NCI-H460 (cell line): ENCODE results near the gene DHX40. TPM values are rescaled to one million over a fixed set of nuclear protein-coding genes. Genes with fewer than 3 reads are reported as not detected.
"Not testable (repeated sequence)": the region's sequence is repeated elsewhere in the genome, so short reads cannot be mapped to it uniquely, and the experiment has no call there.

Experiments
- DNase-seq: peaks from one replicate; pipeline ENCODE4 v3.0.0-alpha.2; 2016; ENCODE audit warnings: low read depth; ENCODE audit errors: extremely low read depth
- total RNA-seq: library from RNA; depleted of rRNA; stranded (reverse); fragments of >200 nt; shearing (Covaris generic); gene quantifications from 2 replicates; pipeline ENCODE4 v1.2.3, GENCODE V29; 2014

The DHX40 gene
- total RNA-seq, 1 experiment from 2014 or later: 78.2 TPM

DNA sequence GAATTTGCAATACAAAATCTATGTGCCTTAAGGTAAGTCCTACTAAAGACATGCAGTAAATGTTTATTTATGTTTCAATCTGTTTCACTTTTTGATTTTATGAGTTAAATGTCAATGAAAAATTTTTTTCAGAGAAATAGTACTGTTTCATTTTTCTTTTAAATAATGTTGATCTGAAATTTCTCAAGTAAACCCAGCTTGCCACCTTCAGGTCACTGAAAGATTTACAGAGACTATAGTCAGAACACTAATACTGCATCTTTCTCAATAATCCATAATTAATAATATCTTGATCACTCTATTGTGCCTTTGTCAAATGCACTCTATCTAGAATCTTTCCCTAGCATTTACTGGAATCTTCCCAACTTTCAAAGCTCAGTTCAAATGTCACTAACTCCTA, 6.5 kb upstream of the DHX40 start:
- DNase-seq: no peak

DNA sequence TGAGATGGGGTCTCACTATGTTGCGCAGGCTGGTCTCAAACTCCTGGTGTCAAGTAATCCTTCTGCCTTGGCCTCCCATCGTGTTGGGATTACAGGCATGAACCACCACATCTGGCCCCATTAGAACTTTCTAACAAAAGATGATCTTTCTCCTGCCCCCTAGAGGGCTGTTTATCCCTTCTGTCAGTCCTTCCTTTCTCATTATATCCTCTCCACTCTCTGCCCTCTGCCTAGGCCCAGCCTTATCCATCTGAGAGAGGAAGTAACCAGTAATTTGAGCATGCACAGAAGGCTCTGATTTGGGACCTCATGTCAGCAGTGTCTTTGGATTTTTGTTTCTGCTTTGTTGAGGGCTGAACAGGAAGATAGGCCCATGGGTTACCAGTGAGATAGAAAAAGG, 4.4 kb upstream of the DHX40 start:
- DNase-seq: no peak

- peak; percentile 56 for DNase-seq
These were observed 532 bp downstream of the DHX40 start for GRCh38 chr17:59565959-59566324.

DNA sequence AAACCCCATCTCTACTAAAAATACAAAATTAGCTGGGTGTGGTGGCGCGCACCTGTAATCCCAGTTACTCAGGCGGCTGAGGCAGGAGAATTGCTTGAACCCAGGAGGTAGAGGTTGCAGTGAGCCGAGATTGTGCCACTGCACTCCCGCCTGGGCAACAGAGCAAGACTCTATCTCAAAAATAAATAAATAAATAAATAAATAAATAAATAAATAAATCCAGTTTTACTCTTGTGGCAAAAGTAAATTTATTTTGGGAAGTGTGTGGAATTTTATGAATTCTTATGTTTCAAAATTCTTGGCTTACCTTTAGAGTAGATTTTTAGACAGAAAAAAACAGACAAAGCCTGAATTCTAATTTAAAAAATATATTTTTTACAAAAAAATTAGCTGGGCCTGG, 3.7 kb downstream of the DHX40 start:
- not testable (repeated sequence) for DNase-seq

DNA sequence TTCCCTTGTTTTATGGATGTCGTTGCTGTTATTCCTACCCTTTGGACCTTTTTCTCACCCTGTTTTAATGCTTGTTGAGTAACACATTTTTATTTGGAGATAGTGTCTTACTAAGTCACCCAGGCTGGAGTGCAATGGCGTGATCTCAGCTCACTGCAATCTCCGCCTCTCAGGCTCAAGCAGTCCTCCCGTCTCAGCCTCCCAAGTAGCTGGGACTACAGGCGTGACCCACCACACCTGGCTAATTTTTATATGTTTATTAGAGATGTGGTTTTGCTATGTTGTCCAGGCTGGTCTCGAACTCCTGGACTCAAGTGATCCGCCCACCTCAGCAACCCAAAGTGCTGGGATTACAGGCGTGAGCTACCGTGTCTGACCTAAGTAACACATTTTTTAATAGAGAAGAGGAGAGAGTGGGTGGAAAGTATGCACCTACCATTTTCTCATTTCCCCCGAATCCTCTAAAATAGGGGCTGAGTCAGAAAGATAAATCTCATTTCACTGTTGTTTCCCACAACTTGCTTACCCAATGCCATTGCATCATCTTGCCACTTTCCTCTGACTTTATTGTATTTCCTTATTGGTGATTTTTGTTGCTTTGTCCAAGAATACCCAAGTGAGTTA, 7.0 kb downstream of the DHX40 start:
- no peak for DNase-seq

- DNase-seq: not testable (repeated sequence)
These were observed 18.8 kb downstream of the DHX40 start for GRCh38 chr17:59584168-59584567.

DNA sequence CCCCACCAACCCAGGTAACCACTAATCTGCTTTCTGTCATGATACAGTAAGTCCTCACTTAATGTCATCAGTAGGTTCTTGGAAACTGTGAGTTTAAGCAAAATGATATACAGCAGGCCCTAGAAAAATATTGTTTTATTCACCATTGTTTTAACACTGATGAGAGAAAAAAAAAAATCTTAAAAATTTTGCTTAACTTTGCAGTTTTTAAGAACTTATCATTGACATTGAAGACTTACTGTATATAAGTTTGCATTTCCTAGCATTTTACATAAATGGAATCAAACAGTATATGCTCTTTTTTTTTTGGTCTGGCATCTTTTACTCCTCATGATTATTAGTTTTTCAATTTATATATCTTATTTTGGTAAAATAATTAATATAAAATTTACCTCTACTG, 34.8 kb downstream of the DHX40 start:
- no peak for DNase-seq

GRCh38 chr17:59601130-59601529, 35.7 kb downstream of the DHX40 start:
- no peak for DNase-seq

DNA sequence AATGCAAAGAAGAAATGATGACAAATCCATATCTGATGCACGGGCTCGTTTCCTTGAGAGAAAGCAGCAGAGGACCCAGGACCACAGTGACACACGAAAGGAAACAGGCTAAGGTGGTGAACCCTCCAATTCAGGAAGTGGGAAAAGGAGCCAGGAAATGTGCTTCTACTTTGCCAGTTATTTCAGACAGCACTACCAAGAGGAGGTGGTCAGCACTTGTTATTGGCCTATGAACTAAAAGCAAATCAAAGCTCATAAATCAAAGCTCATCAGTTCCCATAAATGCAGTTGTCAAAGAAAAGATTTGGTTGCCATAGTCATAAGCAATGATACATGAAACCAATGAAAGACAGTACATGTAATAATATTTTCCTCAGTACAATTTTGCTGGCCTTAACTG, 41.7 kb downstream of the DHX40 start:
- no peak for DNase-seq

- no peak for DNase-seq
These were observed 42.5 kb downstream of the DHX40 start for GRCh38 chr17:59607817-59608403.

DNA sequence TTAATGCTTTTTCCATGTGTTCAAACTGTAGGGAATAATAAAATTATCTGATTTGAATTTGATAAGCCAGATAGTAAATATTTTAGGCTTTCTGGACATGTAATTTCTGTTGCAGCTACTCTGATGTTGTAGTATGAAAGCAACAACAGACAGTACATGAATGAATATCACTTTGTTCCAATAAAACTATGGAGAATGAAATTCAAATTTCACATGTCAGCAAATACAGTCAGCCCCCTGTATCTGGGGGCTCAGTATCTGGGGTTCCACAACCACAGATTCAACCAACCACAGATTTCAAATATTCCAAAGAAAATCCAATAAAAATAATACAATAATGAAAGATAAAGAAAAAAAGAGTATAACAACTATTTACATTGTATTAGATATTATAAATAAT, 46.1 kb downstream of the DHX40 start:
- no peak for DNase-seq

- DNase-seq: no peak
These were observed 51.0 kb downstream of the DHX40 start for GRCh38 chr17:59616253-59616920.

- no peak for DNase-seq
These were observed 51.8 kb downstream of the DHX40 start for GRCh38 chr17:59617156-59617732.

GRCh38 chr17:59619035-59619297, 53.6 kb downstream of the DHX40 start:
- DNase-seq: no peak

- DNase-seq: peak; percentile 96
These were observed 54.1 kb downstream of the DHX40 start, which contains the start of gene CLTC for GRCh38 chr17:59619298-59620063. CLTC (plus strand) TSS chr17:59619895; CDS start chr17:59620132, 237 bp downstream.

DNA sequence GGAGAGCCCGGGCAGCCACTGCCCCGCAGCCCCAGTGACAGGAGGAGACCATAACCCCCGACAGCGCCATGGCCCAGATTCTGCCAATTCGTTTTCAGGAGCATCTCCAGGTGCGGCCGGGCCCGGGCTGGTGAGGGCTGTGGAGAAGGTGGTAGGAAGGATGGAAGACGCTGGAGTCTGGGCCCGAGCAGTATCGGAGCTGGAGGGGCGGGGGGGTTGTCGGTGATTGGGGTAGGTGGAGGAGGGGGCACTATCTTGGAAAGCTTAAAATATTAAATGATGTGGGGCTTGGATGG, 54.6 kb downstream of the DHX40 start:
- DNase-seq: no peak

DNA sequence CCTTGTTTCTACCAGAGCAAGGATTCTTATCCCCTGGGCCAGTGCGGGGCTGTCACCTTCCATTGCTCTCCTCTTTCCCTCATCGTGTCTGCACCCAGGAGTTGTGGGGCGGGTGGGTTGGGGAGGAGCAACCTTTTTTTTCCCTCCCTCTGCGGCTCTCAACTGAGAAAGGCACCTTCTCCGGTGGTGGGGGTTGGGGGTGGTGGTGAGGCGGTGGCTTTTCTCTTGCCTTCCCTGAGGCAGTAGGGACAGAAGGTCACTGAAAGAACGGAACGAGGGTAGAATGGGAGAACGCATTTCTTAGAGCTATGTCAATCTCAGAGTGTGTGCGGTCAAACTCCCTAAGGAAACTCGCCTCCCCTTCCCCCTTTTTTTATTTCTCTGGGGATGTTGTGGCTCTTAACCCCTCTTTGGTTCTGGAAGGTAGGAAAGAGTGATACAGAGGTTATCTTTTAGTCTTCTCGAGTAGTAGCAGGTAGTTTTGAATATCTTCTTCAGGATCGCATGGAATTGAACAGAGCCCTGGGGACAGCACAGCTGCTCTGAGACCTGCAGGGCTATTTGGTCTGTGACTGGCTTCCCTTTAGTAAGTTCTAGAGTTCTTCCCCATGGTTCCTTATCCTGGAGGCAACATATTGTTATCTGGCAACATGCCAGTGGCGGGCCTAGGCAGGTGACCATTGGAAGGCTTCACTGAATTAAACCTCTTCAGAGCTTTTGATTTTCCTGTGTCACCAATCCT, 55.3 kb downstream of the DHX40 start:
- peak; percentile 29 for DNase-seq

- DNase-seq: no peak
These were observed 56.4 kb downstream of the DHX40 start for GRCh38 chr17:59621771-59622170.

DNA sequence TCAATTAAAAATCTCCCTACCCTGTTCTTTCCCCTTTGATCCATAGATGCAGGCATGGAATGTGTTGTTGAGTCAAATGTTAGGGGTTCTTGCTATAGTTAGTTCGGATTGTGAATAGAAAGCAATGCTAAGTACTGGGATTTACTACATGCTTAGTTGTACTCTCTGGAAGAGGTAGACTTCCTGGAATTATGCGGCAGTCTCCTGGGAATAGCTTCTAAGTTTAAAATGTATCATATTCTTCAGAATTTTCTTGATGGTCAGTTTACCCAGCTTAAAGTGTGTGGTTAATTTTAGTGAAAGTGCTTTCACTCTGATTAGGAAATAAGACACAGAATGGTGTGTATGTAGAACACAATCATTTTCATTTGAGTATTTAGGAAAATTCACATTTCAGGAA, 57.7 kb downstream of the DHX40 start:
- no peak for DNase-seq

DNA sequence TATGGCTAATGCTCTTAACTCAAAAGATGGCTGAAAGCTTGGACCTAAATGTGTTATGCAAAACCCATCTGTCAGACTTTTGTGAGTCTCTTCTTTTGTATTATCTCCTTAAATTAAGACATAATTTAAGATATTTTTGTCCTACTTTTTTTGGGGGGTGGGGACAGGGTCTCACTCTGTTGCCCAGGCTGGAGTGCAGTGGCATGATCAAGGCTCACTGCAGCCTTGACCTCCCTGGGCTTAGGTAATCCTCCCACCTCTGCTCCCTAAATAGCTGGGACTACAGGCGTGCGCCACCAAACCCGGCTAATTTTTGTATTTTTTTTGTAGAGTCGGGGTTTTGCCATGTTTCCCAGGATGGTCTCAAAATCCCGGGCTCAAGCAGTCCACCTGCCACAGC, 61.3 kb downstream of the DHX40 start:
- DNase-seq: no peak

- DNase-seq: no peak
These were observed 61.9 kb downstream of the DHX40 start for GRCh38 chr17:59627274-59627673.
